CD14-positive monocyte (primary cell): ENCODE results near the gene SGMS1. TPM values are rescaled to one million over a fixed set of nuclear protein-coding genes. Genes with fewer than 3 reads are reported as not detected.

Experiments used
- DNase-seq, 3 donors: peaks; one replicate each; pipeline ENCODE4 v3.0.0-alpha.2; 2011 to 2022
- H2AFZ ChIP-seq: 2 replicates; pipeline ENCODE4 v1.6.0; 2012; ENCODE audit warnings: mild to moderate bottlenecking, low read depth, low read length, inconsistent platforms; ENCODE audit not compliant: insufficient read depth, poor library complexity, severe bottlenecking
- H3K27ac ChIP-seq, 2 donors: 1 replicate in 1 of 2; 2 replicates in 1 of 2; pipeline ENCODE4 v1.5.1; 2012 to 2013; ENCODE audit warnings: low read length in 2 of 2, control low read depth in 1 of 2, inconsistent platforms in 1 of 2, low read depth in 1 of 2, mild to moderate bottlenecking in 1 of 2
- H3K27me3 ChIP-seq, 2 donors: one replicate each; pipeline versions ENCODE4 v1.6.0 to v1.6.1; 2011 to 2013; ENCODE audit warnings: low read length in 2 of 2; ENCODE audit not compliant: control insufficient read depth in 2 of 2, insufficient read depth in 2 of 2
- H3K36me3 ChIP-seq, 2 donors: replicated peaks in 1 of 2; 1 replicate in 1 of 2; 2 replicates in 1 of 2; pipeline versions ENCODE4 v1.5.1 to v1.6.1; 2012 to 2013; ENCODE audit warnings: low read length in 2 of 2, control low read depth in 1 of 2, inconsistent platforms in 1 of 2, mild to moderate bottlenecking in 1 of 2; ENCODE audit not compliant: insufficient read depth in 2 of 2, control insufficient read depth in 1 of 2
- H3K4me1 ChIP-seq, 2 donors: 1 replicate in 1 of 2; 2 replicates in 1 of 2; pipeline versions ENCODE4 v1.5.1 to v1.6.1; 2012 to 2013; ENCODE audit warnings: low read length in 2 of 2, control low read depth in 1 of 2, inconsistent platforms in 1 of 2, mild to moderate bottlenecking in 1 of 2, moderate library complexity in 1 of 2; ENCODE audit not compliant: insufficient read depth in 2 of 2, control insufficient read depth in 1 of 2
- H3K4me2 ChIP-seq: replicated peaks from 2 replicates; pipeline ENCODE3; 2012; ENCODE audit warnings: low read length, moderate library complexity, mild to moderate bottlenecking; ENCODE audit not compliant: poor library complexity, severe bottlenecking; ENCODE audit errors: extremely low read depth
- H3K4me3 ChIP-seq, 3 experiments: fragments of 200-600 bp in 1 of 3; sonication (generic) in 1 of 3; replicated peaks in 1 of 3; 1 replicate in 2 of 3; 2 replicates in 1 of 3; pipeline ENCODE4 v1.5.1; 2011 to 2013; ENCODE audit warnings: low read length in 3 of 3, mild to moderate bottlenecking in 3 of 3, control low read depth in 2 of 3, low read depth in 2 of 3, inconsistent platforms in 1 of 3, moderate library complexity in 1 of 3
- H3K79me2 ChIP-seq: 2 replicates; pipeline ENCODE4 v1.6.0; 2012; ENCODE audit warnings: mild to moderate bottlenecking, control low read depth, inconsistent platforms, low read length, moderate library complexity; ENCODE audit not compliant: insufficient read depth
- H3K9ac ChIP-seq: 2 replicates; pipeline ENCODE4 v1.6.0; 2017; ENCODE audit warnings: low read length, mild to moderate bottlenecking; ENCODE audit not compliant: insufficient read depth, poor library complexity, severe bottlenecking
- H3K9me3 ChIP-seq, 2 donors: replicated peaks in 1 of 2; 1 replicate in 1 of 2; 2 replicates in 1 of 2; pipeline versions ENCODE4 v1.5.1 to v1.6.1; 2012 to 2013; ENCODE audit warnings: low read length in 2 of 2, control low read depth in 1 of 2; ENCODE audit not compliant: control insufficient read depth in 1 of 2, insufficient read depth in 1 of 2
- H4K20me1 ChIP-seq: 2 replicates; pipeline ENCODE4 v1.6.0; 2012; ENCODE audit warnings: mild to moderate bottlenecking, low read length, control low read depth, moderate library complexity; ENCODE audit not compliant: insufficient read depth
- H3K27ac Mint-ChIP-seq, 7 donors: one replicate each; pipeline ENCODE4 v1.8.0; 2020; ENCODE audit warnings: mild to moderate bottlenecking in 7 of 7, mixed read lengths in 7 of 7, moderate library complexity in 6 of 7, inconsistent platforms in 2 of 7
- H3K27me3 Mint-ChIP-seq, 3 donors: one replicate each; pipeline ENCODE4 v1.8.0; 2021 to 2022; ENCODE audit warnings: low read depth in 3 of 3, mild to moderate bottlenecking in 3 of 3, mixed read lengths in 3 of 3, moderate library complexity in 3 of 3, inconsistent platforms in 1 of 3
- H3K36me3 Mint-ChIP-seq, 2 donors: one replicate each; pipeline ENCODE4 v1.8.0; 2020; ENCODE audit warnings: mixed read lengths in 2 of 2, inconsistent platforms in 1 of 2, mild to moderate bottlenecking in 1 of 2
- H3K4me1 Mint-ChIP-seq: one replicate; pipeline ENCODE4 v1.8.0; 2020; ENCODE audit warnings: mild to moderate bottlenecking, mixed read lengths
- H3K4me3 Mint-ChIP-seq, 2 donors: one replicate each; pipeline ENCODE4 v1.8.0; 2020; ENCODE audit warnings: mild to moderate bottlenecking in 2 of 2, mixed read lengths in 2 of 2, moderate library complexity in 1 of 2
- H3K9me3 Mint-ChIP-seq, 7 donors: one replicate each; pipeline ENCODE4 v1.8.0; 2020 to 2022; ENCODE audit warnings: mixed read lengths in 7 of 7, mild to moderate bottlenecking in 6 of 7, moderate library complexity in 6 of 7, inconsistent platforms in 2 of 7
- WGBS: methylation state at CpG from one replicate; pipeline ENCODE4 v1.1.5; 2013; ENCODE audit warnings: missing lambda C conversion rate; ENCODE audit not compliant: insufficient coverage; 5-methylcytosine and 5-hydroxymethylcytosine counted together
- intact Hi-C, 2 donors: fragments of 100-400 bp; cut with micrococcal nuclease; formaldehyde crosslinking; loops; one replicate each; pipeline versions ENCODE4 v1.15.0 to v1.15.1; 2023
- polyA plus RNA-seq, 3 donors: library from polyadenylated mRNA; depleted of rRNA in 1 of 3; unstranded in 2 of 3; stranded (reverse) in 1 of 3; fragments of 300-500 nt in 2 of 3; fragments of >200 nt in 1 of 3; fragmentation: Illumina TruSeq in 2 of 3; gene quantifications; 1 replicate in 2 of 3; 2 replicates in 1 of 3; pipeline ENCODE4 v1.2.3, GENCODE V29; 2012 to 2021
- TF ChIP-seq, protein P1 (sequence below): fragments of 200-600 bp; IDR thresholded peaks from one replicate; pipeline ENCODE4 v1.8.0; 2022; ENCODE audit warnings: antibody characterized with exemption, mild to moderate bottlenecking

SGMS1 gene
- polyA plus RNA-seq, 3 donors: 19.5 to 20.6 (median 20.4) TPM

DNA sequence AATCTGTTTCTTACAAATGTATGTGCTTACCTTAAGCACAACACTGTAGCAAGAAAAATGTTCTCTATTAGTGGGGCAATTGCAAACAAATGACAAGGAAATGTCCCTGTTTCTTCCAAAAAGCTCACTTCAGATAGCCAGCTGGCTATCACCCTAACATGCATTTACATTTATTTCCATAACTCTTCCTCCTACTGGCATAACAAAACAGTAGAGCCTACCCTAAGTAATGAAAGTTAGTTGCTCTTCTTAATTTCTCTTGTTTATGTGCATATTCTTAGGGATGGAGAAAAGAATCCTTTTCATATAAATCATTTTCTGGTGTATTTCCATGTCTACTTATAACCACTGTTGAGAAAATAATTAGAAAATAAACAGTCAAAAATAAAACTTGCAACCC lies 100.4 kb downstream of the SGMS1 start:
- Mint-ChIP-seq H3K4me1 (no peaks in the 10 kb centered on the region), H3K4me3 (no peak overlapping the region), H3K27me3 (no peaks in the 10 kb centered on the region), H3K9me3 (peaks cover 0 to 5% (median 0%) of the 10 kb centered on the region in 7 donors), H3K27ac (no peak overlapping the region), H3K36me3 (peaks cover 17 to 19% of the 10 kb centered on the region in 2 donors)
- Histone ChIP-seq H3K36me3 (no peaks in the 10 kb centered on the region), H3K4me1 (no peaks in the 10 kb centered on the region), H3K4me2 (no peak overlapping the region), H2AFZ (no peak overlapping the region), H4K20me1 (peaks cover 19% of the 10 kb centered on the region), H3K9me3 (peaks cover 0 to 3% of the 10 kb centered on the region in 2 donors), H3K27me3 (no peaks in the 10 kb centered on the region), H3K4me3 (no peak overlapping the region), H3K79me2 (no peaks in the 10 kb centered on the region), H3K9ac (no peak overlapping the region), H3K27ac (no peak overlapping the region)
- intact Hi-C loops: no loop called here
- TF ChIP-seq, protein P1, sequence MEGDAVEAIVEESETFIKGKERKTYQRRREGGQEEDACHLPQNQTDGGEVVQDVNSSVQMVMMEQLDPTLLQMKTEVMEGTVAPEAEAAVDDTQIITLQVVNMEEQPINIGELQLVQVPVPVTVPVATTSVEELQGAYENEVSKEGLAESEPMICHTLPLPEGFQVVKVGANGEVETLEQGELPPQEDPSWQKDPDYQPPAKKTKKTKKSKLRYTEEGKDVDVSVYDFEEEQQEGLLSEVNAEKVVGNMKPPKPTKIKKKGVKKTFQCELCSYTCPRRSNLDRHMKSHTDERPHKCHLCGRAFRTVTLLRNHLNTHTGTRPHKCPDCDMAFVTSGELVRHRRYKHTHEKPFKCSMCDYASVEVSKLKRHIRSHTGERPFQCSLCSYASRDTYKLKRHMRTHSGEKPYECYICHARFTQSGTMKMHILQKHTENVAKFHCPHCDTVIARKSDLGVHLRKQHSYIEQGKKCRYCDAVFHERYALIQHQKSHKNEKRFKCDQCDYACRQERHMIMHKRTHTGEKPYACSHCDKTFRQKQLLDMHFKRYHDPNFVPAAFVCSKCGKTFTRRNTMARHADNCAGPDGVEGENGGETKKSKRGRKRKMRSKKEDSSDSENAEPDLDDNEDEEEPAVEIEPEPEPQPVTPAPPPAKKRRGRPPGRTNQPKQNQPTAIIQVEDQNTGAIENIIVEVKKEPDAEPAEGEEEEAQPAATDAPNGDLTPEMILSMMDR: no peak
- DNase-seq: no peak

DNA sequence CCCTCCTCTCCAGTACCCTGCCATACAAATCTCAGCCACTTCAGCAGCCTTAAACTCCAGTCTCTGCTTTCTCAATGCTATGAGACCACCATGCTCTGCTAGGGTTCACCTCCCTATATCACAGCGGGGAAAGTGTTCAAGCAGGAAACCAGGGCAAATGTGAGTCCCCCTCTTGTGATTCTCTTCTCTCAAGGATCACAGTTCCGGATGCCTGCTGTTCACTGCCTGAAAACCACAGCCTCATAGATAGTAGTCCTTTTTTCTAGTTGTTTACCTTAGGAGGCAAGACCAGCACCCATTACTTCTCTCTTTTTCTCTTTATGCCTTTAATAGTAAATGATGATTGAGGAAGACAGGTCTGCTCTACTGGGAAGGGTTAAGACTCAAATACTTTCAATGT lies 100.8 kb downstream of the SGMS1 start:
- Mint-ChIP-seq H3K27me3 (no peaks in the 10 kb centered on the region), H3K36me3 (peaks cover 18 to 22% of the 10 kb centered on the region in 2 donors), H3K4me1 (no peaks in the 10 kb centered on the region), H3K4me3 (no peak overlapping the region), H3K9me3 (peaks cover 0 to 5% (median 0%) of the 10 kb centered on the region in 7 donors), H3K27ac (no peak overlapping the region)
- intact Hi-C loops: no loop called here
- Histone ChIP-seq H2AFZ (no peak overlapping the region), H3K4me1 (no peaks in the 10 kb centered on the region), H3K27me3 (no peaks in the 10 kb centered on the region), H3K4me2 (no peak overlapping the region), H3K9me3 (peaks cover 0 to 3% of the 10 kb centered on the region in 2 donors), H3K4me3 (no peak overlapping the region), H3K27ac (no peak overlapping the region), H3K79me2 (no peaks in the 10 kb centered on the region), H4K20me1 (peaks cover 19% of the 10 kb centered on the region), H3K9ac (no peak overlapping the region), H3K36me3 (no peaks in the 10 kb centered on the region)
- 75% methylated on average over 1 of the region's 2 CpGs for WGBS
- DNase-seq: no peak
- TF ChIP-seq, protein P1: no peak
